Stimulated activated effector memory CD8-positive, alpha-beta T cell treated with anti-CD3 and anti-CD28 coated beads, Interleukin-12 subunit alpha, Interleukin-12 subunit beta, amount 100 ng/mL, for 72 hours (primary cell): ENCODE measurements around the gene CNPY4.

Experiments used
- ATAC-seq: fragments of 150-1000 bp; cut with Tn5 transposase; 2 replicates; pipeline ENCODE4 v1.10.0; 2021
- DNase-seq, 2 donors: peaks; one replicate each; pipeline ENCODE4 v3.0.0; 2021 to 2022; ENCODE audit warnings: low spot score in 2 of 2
- H3K27ac Mint-ChIP-seq: one replicate; pipeline ENCODE4 v1.8.0; 2022; ENCODE audit warnings: mild to moderate bottlenecking, mixed read lengths
- H3K36me3 Mint-ChIP-seq: one replicate; pipeline ENCODE4 v1.8.0; 2022; ENCODE audit warnings: mild to moderate bottlenecking, mixed read lengths
- H3K4me1 Mint-ChIP-seq: one replicate; pipeline ENCODE4 v1.8.0; 2022; ENCODE audit warnings: mixed read lengths
- H3K4me3 Mint-ChIP-seq: one replicate; pipeline ENCODE4 v1.8.0; 2022; ENCODE audit warnings: mild to moderate bottlenecking, mixed read lengths
- H3K9me3 Mint-ChIP-seq: one replicate; pipeline ENCODE4 v1.8.0; 2022; ENCODE audit warnings: mixed read lengths

CNPY4 gene

DNA sequence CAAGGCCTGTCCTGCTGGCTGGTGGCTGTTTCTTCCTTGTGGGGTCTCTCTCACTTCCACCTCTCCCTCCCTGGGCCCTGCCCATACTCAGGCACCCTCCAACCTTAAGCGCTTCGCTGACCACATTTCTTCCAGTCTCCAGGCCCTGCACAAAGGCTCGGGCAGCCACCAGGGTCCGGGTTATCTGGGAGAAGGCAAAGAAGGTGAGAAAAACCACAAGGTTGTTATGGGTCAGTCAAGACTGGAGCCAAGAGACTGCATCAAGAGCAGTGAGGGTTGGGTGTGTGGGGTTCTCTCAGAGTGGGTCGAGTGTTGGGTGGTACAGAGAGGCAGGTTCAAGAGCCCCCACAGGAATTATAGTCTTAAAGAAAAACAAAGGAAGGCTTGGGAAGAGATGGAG is 55.1 kb downstream of the CNPY4 start:
- ATAC-seq (no peak), DNase-seq (no peak)
- peaks cover 50% of the 10 kb centered on the region for H3K4me1 Mint-ChIP-seq

More for the DNA sequence above, 55.1 kb downstream of the CNPY4 start:
- Mint-ChIP-seq H3K27ac (no peak overlapping the region), H3K9me3 (no peaks in the 10 kb centered on the region), H3K4me3 (no peak overlapping the region), H3K36me3 (no peaks in the 10 kb centered on the region)
